ENCODE data around the gene PCGF1.

PCGF1 gene

GRCh38 chr2:74524005-74524404 lies 16.5 kb upstream of the PCGF1 start:
- H3K27me3 ChIP-seq (ENCODE audit: insufficient read depth, poor library complexity, severe bottlenecking) = peaks cover 7% of the 10 kb centered on the region
- no peak for DNase-seq (ENCODE audit: low read depth in 1 of 2, low spot score in 1 of 2)
- TF ChIP-seq GABPA (IDR thresholded peaks at IDR 0.05; ENCODE audit: low read depth) (no peak), REST (IDR thresholded peaks at IDR 0.05; ENCODE audit: insufficient replicate concordance, low read depth) (no peak), CTCF (IDR thresholded peaks at IDR 0.05; ENCODE audit: insufficient read depth, low read length) (no peak), SPI1 (IDR thresholded peaks at IDR 0.05; ENCODE audit: borderline replicate concordance, low read depth) (no peak), POLR2AphosphoS5 (IDR thresholded peaks at IDR 0.05; ENCODE audit: low read depth) (no peak)

GRCh38 chr2:74522516-74522915 lies 15.0 kb upstream of the PCGF1 start:
- TF ChIP-seq GABPA (IDR thresholded peaks at IDR 0.05; ENCODE audit: low read depth) = no peak
- no peak for TF ChIP-seq SPI1 (IDR thresholded peaks at IDR 0.05; ENCODE audit: borderline replicate concordance, low read depth)
- no peak for TF ChIP-seq POLR2AphosphoS5 (IDR thresholded peaks at IDR 0.05; ENCODE audit: low read depth)
- no peak for TF ChIP-seq REST (IDR thresholded peaks at IDR 0.05; ENCODE audit: insufficient replicate concordance, low read depth)
- no peak for TF ChIP-seq CTCF (IDR thresholded peaks at IDR 0.05; ENCODE audit: insufficient read depth, low read length)
- DNase-seq (ENCODE audit: low read depth in 1 of 2, low spot score in 1 of 2) = no peak
- no peak overlapping the region for H3K4me3 ChIP-seq (replicated peaks; ENCODE audit: insufficient read depth, low read length)
- H3K27me3 ChIP-seq (ENCODE audit: insufficient read depth, poor library complexity, severe bottlenecking) = peaks cover 18% of the 10 kb centered on the region
- no peak overlapping the region for H3K27ac ChIP-seq (replicated peaks)

More at GRCh38 chr2:74524005-74524404, 16.5 kb upstream of the PCGF1 start:
- Histone ChIP-seq H3K27ac (replicated peaks) (no peak overlapping the region), H3K4me3 (replicated peaks; ENCODE audit: insufficient read depth, low read length) (no peak overlapping the region)

- peaks cover 70% of the 10 kb centered on the region for H3K27me3 ChIP-seq (ENCODE audit: insufficient read depth, poor library complexity, severe bottlenecking)
- TF ChIP-seq REST (IDR thresholded peaks at IDR 0.05; ENCODE audit: insufficient replicate concordance, low read depth) = no peak
- TF ChIP-seq CTCF (IDR thresholded peaks at IDR 0.05; ENCODE audit: insufficient read depth, low read length) = no peak
- no peak for TF ChIP-seq SPI1 (IDR thresholded peaks at IDR 0.05; ENCODE audit: borderline replicate concordance, low read depth)
- TF ChIP-seq GABPA (IDR thresholded peaks at IDR 0.05; ENCODE audit: low read depth) = no peak
- no peak for TF ChIP-seq POLR2AphosphoS5 (IDR thresholded peaks at IDR 0.05; ENCODE audit: low read depth)
- H3K27ac ChIP-seq (replicated peaks) = no peak overlapping the region
- no peak overlapping the region for H3K4me3 ChIP-seq (replicated peaks; ENCODE audit: insufficient read depth, low read length)
- DNase-seq (ENCODE audit: low read depth in 1 of 2, low spot score in 1 of 2) = no peak
These were observed 9.2 kb upstream of the PCGF1 start for GRCh38 chr2:74516650-74517049.

Measured in HL-60 (cell line).